ENCODE results near the gene GEN1. TPM values are rescaled to one million over a fixed set of nuclear protein-coding genes. Genes with fewer than 3 reads are reported as not detected.

Gene GEN1
- polyA plus RNA-seq, 1 experiment: 7.5 TPM

DNA sequence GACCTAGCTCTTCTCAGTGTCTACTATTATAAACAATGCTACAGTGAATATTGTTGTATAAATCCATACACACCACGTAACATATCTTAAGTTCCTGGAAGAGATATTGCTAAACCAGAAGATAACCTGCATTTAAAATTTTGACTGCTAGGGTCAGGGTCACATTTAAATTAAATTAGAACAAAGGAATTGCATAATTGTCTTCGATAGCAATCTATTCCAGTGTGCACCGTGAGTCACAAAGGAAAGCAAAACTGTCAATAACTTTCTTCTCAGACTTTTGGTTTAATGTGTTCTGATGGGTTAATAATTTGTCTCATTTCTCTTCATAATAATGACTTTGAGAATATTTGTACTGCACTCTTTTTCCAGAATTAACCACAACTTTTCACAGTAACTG, 4.2 kb downstream of the GEN1 start:
- POLR2A ChIA-PET: no interaction called here
- DNase-seq (ENCODE audit: low read depth, low spot score): no peak
- Histone ChIP-seq H3K27me3 (ENCODE audit: control insufficient read depth, insufficient read depth, low read length) (no peaks in the 10 kb centered on the region), H3K4me3 (ENCODE audit: low read depth, low read length) (no peak overlapping the region), H3K9me3 (ENCODE audit: control insufficient read depth, insufficient read depth, low read length) (peaks cover 3% of the 10 kb centered on the region; the same call in 1 of the 2 replicates), H3K27ac (ENCODE audit: low read depth, low read length) (no peak overlapping the region)
- TF ChIP-seq, protein P1, sequence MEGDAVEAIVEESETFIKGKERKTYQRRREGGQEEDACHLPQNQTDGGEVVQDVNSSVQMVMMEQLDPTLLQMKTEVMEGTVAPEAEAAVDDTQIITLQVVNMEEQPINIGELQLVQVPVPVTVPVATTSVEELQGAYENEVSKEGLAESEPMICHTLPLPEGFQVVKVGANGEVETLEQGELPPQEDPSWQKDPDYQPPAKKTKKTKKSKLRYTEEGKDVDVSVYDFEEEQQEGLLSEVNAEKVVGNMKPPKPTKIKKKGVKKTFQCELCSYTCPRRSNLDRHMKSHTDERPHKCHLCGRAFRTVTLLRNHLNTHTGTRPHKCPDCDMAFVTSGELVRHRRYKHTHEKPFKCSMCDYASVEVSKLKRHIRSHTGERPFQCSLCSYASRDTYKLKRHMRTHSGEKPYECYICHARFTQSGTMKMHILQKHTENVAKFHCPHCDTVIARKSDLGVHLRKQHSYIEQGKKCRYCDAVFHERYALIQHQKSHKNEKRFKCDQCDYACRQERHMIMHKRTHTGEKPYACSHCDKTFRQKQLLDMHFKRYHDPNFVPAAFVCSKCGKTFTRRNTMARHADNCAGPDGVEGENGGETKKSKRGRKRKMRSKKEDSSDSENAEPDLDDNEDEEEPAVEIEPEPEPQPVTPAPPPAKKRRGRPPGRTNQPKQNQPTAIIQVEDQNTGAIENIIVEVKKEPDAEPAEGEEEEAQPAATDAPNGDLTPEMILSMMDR (IDR thresholded peaks at IDR 0.05; ENCODE audit: low read depth, low read length): no peak
- CTCF ChIA-PET: interaction anchor here (0.6 to 2.8 kb wide), 2 partner anchors 38 to 87 kb away, joined by 4 to 18 read pairs; no protein-coding TSS in a partner anchor

DNA sequence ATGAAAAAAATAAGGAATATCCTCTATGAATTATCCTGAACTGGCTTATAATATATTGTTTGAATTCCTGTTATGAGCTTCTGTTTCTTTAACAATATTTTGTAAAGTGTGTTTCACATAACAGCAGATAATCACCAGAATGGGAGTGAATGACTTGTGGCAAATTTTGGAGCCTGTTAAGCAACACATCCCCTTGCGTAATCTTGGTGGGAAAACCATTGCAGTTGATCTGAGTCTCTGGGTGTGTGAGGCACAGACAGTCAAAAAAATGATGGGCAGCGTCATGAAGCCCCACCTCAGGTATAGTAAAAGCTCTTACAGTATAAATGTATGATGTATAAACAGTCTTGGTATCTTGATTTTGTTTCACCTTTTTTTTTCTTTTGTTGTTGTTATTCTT, 5.9 kb downstream of the GEN1 start:
- Histone ChIP-seq H3K27ac (ENCODE audit: low read depth, low read length) (no peak overlapping the region), H3K9me3 (ENCODE audit: control insufficient read depth, insufficient read depth, low read length) (no peaks in the 10 kb centered on the region), H3K4me3 (ENCODE audit: low read depth, low read length) (no peak overlapping the region), H3K27me3 (ENCODE audit: control insufficient read depth, insufficient read depth, low read length) (no peaks in the 10 kb centered on the region)
- TF ChIP-seq, protein P1 (IDR thresholded peaks at IDR 0.05; ENCODE audit: low read depth, low read length): no peak
- no peak for DNase-seq (ENCODE audit: low read depth, low spot score)
- ChIA-PET POLR2A (no interaction called here), CTCF (interaction anchor here (0.9 to 1.2 kb wide), 2 partner anchors 89 to 390 kb away, joined by 4 read pairs; no protein-coding TSS in a partner anchor)

DNA sequence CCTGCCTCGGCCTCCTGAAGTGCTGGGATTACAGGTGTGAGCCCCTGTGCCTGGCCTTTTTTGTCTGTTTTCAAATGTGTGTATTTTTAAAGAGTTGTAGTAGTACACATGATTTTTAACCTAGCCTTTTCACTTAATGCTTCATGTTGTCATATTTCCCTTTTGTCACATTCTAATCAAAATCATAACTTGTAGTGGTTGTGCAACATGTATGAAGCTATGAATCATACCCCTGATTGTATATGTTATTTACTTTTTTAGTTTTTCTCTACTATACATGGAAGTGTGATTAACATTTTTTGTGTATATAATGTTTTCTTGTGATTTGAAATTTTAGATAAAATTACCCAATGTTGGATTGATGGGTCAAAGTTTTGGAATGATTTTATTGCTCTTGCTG, 8.5 kb downstream of the GEN1 start:
- no peaks in the 10 kb centered on the region for H3K27me3 ChIP-seq (ENCODE audit: control insufficient read depth, insufficient read depth, low read length)
- H3K27ac ChIP-seq (ENCODE audit: low read depth, low read length): no peak overlapping the region
- CTCF ChIA-PET: interaction anchor here (1.6 kb wide), 1 partner anchor 42 kb away, joined by 4 read pairs; no protein-coding TSS in a partner anchor
- no peaks in the 10 kb centered on the region for H3K9me3 ChIP-seq (ENCODE audit: control insufficient read depth, insufficient read depth, low read length)
- POLR2A ChIA-PET: no interaction called here
- DNase-seq (ENCODE audit: low read depth, low spot score): no peak
- no peak overlapping the region for H3K4me3 ChIP-seq (ENCODE audit: low read depth, low read length)
- TF ChIP-seq, protein P1 (IDR thresholded peaks at IDR 0.05; ENCODE audit: low read depth, low read length): no peak

DNA sequence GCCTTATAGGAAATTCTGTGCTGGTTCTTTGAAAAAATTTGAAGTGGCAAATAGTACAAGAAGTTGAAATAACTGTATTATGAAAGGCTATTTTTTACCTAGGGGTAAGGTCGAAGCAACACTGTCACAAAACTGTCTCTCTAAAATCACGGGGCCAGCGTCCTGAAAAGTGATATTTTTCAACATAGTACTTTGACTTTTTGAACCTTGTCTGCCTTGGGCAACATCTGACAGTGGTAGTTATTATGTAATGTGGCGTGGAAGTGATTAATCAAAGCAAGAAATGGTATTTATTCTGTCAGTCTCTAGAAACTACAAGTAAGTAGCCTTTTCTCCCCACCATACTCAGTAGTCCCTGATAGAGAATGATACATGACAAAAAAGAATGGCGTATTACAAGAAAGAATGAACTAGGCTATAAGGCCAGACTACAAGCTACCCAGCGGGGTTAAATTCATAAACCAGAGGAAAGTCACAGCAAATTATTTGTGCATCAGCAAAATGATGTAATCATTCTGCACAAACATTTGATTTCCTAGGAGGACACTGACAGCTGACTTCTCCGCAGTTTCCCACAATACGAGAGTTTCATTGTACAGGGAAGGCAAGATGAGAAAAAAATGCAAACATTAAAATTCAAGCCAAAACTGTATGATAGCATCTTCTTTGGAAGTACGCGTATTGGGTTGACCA, 9.8 kb downstream of the GEN1 start:
- no peak overlapping the region for H3K4me3 ChIP-seq (ENCODE audit: low read depth, low read length)
- no peak for DNase-seq (ENCODE audit: low read depth, low spot score)
- CTCF ChIA-PET: no interaction called here
- TF ChIP-seq, protein P1 (IDR thresholded peaks at IDR 0.05; ENCODE audit: low read depth, low read length): no peak
- H3K9me3 ChIP-seq (ENCODE audit: control insufficient read depth, insufficient read depth, low read length): no peaks in the 10 kb centered on the region
- POLR2A ChIA-PET: no interaction called here
- no peak overlapping the region for H3K27ac ChIP-seq (ENCODE audit: low read depth, low read length)
- H3K27me3 ChIP-seq (ENCODE audit: control insufficient read depth, insufficient read depth, low read length): no peaks in the 10 kb centered on the region

DNA sequence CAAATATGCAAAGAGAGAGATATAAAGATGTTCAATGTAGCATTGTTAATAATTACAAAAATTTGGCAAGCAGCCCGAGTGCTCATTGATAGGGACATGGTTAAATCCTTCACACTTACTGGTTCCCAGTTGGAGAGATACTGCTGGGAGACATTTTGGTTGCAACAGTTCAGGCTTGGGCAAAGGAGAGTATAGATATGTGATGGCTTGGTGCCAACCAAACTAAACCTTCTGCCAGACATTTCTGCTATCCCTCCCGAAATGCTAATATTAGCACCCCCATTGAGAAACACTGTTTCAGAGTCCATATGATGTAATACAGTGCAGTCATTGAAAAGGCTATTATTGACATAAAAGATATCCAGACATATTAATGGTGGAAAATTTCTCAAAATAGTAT, 11.5 kb downstream of the GEN1 start:
- no peak for DNase-seq (ENCODE audit: low read depth, low spot score)
- Histone ChIP-seq H3K27me3 (ENCODE audit: control insufficient read depth, insufficient read depth, low read length) (no peaks in the 10 kb centered on the region), H3K9me3 (ENCODE audit: control insufficient read depth, insufficient read depth, low read length) (no peaks in the 10 kb centered on the region), H3K4me3 (ENCODE audit: low read depth, low read length) (no peak overlapping the region), H3K27ac (ENCODE audit: low read depth, low read length) (no peak overlapping the region)
- TF ChIP-seq, protein P1 (IDR thresholded peaks at IDR 0.05; ENCODE audit: low read depth, low read length): no peak
- CTCF ChIA-PET: no interaction called here
- POLR2A ChIA-PET: no interaction called here
